Activated naive CD4-positive, alpha-beta T cell (primary cell): ENCODE data around the gene MICU1.
"Not testable (repeated sequence)": the region's sequence is repeated elsewhere in the genome, so short reads cannot be mapped to it uniquely, and the experiment has no call there.

Experiments
- DNase-seq, 4 experiments: peaks; one replicate each; lab custom pipeline; 2025; lab: John Stamatoyannopoulos, UW

MICU1 gene

DNA sequence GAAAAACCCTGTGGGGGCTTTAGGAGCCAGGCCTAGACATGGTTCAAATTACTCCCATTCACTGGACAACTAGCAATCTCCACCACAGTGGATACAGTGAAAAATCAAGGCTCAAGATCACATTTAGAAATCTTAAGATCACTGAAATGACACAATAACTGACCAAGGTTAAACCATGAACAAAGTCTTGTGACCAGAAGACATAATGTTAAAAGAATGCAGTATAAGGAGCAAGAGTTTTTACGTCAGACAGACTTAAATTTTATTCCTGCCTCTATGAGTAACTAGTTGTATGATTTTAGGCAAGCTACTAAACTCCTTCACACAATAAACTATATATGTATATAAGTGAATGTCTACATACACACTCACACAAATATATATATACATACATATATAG lies 68.5 kb downstream of the MICU1 start:
- no peak for DNase-seq

GRCh38 chr10:72552857-72553256 lies 73.0 kb downstream of the MICU1 start:
- no peak for DNase-seq

DNA sequence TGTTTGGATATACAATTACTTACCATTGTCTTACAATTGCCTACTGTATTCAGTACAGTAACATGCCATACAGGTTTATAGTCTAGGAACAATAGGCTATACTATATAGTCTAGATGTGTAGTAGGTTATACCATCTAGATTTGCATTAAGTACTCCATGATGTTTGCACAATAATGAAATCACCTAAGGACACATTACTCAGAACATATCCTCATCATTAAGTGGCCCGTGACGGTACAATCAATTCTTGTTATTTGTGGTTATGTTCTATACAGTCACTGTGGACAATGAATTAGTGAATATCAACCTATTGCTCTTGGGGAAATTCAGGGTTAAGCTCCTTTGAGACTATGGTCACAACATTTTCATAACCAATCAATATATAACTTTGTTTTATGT lies 75.6 kb downstream of the MICU1 start:
- DNase-seq: no peak

DNA sequence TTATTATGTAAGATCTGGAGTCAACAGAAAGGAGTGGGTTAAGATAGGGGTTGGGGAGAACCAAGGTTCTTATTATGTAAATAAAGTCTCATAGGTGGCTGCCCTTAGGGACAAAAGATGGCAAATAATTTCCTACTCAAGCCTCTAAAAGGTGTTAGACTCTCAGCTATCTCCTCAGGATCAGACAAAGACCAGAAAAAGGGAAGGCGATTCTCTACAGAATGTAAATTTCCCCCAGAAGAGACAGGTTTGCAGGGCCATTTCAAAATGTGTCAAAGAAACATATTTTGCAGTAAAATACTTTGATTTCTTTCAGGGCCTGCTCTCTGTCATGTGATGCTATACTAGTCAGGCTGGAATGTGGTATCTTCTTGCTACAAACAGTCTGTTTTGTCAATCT lies 80.3 kb downstream of the MICU1 start:
- DNase-seq: no peak

GRCh38 chr10:72543855-72544254 lies 82.0 kb downstream of the MICU1 start:
- DNase-seq: not testable (repeated sequence)

- DNase-seq: no peak
These were observed 83.5 kb downstream of the MICU1 start for GRCh38 chr10:72542396-72542815.

GRCh38 chr10:72541337-72541736 lies 84.5 kb downstream of the MICU1 start:
- DNase-seq: no peak

DNA sequence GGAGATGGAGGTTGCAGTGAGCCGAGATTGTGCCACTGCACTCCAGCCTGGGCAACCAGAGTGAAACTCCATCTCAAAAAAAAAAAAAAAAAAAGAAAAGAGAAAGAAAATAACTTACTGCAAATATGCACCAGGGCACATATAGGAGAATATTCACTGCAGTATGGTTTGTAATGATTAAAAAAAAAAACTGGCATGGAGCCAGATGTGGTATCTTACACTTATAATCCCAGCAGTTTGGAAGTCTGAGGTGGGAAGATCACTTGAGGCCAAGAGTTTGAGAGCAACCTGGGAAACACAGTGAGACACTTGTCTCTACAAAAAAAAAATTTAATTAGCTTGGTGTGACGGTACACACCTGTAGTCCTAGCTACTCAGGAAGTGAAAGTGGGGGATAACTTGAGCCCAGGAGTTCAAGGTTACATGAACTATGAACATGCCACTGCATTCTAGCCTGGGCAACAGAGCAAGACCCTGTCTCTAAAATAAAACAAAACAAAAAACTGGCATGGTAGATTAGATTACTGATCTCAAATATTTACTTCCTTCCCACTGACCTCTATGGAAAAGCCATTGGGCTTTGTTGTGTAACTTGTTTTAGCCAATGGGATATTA lies 85.6 kb downstream of the MICU1 start:
- DNase-seq: no peak

GRCh38 chr10:72539137-72539536 lies 86.7 kb downstream of the MICU1 start:
- no peak for DNase-seq

DNA sequence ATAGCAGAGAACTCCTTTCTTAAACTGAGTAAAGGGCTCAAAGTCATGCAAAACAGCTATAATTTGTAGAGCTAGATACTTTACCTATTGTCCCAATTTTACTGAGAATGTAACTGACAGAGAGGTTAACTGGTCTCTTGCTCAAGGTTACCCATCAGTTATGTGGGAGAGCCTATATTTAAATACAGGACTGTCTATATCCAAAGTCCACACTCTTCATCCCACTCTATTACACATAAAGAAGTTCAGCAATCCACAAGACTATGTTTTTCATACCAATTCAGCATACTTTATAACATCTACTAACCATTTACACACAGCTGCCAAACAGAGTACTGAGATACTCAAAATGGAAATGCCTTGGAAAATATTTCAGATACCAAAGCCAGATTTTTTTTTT lies 100.2 kb downstream of the MICU1 start:
- DNase-seq: no peak

GRCh38 chr10:72525277-72525676 lies 100.6 kb downstream of the MICU1 start:
- no peak for DNase-seq

- DNase-seq: no peak
These were observed 101.4 kb downstream of the MICU1 start for GRCh38 chr10:72524489-72524888.

DNA sequence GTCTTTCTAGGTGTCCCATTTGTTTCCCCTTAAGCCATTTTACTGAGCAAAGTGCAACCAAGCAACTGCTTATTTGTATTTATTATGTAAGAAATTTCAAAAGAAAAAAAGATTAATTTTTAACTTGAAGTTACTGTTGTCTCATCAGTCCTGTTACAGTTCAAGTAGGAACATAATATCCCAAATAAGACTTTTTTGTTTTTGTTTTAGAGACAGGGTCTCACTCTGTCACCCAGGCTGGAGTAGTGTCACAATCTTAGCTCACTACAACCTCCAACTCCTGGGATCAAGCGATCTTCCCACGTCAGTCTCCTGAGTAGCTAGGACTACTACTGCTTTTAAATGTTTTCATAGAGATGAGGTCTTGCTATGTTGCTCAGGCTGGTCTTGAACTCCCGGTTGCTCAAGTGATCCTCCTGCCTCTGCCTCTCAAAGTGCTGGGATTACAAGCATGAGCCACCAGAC lies 101.9 kb downstream of the MICU1 start:
- DNase-seq: no peak

DNA sequence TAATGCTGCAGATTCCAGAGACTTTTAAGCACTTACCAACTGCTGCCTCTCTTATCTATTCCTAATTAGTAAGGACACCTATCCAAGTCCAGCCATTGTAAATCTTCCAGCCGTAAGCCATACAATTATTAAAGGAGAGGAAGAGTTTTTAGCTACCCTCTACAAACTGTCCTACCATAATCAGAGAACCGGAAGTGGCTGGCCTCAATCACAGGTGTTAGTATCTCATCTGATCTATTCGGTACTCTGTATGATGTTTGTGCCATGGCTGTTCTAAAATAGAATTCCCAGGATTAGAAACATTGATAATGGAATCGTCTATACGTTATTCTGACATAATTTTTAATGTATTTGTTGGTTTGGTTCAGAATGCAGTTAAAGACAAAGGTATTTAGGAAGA lies 102.8 kb downstream of the MICU1 start:
- no peak for DNase-seq

DNA sequence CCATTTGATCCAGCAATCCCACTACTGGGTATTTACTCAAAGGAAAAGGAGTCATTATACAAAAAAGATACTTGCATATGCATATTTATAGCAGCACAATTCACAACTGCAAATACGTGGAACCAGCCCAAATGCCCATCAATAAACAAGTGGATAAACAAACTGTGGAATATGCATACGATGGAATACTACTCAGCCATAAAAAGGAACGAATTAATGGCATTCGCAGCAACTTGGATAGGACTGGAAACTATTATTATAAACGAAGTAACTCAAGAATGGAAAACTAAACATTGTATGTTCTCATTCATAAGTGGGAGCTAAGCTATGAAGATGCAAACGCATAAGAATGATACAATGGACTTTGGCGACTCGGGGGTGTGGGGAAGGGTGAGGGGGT lies 108.6 kb downstream of the MICU1 start:
- no peak for DNase-seq

DNA sequence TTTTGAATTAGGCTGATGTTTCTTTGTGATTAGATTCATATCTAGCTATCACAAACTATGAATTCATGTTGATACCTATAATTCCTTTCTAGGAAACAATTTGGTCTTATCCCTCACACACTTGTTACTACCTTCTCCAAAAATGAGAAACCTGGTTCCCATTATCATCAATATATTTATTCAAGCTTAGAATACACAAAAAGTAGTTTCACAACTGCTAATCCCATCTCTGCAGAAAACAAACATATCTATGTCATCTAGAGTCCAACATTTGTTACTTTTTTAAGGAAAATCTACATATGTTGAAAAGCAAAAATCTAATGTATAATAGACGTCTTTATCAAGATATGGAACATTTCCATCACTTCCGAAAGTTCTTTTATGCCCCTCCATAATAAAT lies 110.4 kb downstream of the MICU1 start:
- no peak for DNase-seq

GRCh38 chr10:72513910-72514309 lies 112.0 kb downstream of the MICU1 start:
- no peak for DNase-seq

DNA sequence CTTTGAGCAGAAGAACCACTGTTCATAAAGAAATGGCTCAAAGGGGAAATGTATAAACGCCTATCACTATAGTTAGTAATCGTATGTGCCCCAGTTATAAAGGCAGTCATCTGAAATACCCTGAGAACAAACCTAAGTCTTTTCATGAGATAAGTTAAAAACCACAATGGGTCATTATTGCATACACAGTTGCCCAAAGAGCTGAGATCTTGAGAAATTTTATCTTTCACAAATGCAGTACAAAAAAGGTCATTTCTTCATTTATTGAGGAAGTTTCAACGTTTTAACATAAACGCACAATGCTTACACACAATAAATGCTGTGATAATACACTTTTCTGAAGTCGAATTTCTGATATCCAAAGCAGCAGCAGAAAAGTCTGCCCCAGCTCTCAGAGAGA lies 114.4 kb downstream of the MICU1 start:
- no peak for DNase-seq

DNA sequence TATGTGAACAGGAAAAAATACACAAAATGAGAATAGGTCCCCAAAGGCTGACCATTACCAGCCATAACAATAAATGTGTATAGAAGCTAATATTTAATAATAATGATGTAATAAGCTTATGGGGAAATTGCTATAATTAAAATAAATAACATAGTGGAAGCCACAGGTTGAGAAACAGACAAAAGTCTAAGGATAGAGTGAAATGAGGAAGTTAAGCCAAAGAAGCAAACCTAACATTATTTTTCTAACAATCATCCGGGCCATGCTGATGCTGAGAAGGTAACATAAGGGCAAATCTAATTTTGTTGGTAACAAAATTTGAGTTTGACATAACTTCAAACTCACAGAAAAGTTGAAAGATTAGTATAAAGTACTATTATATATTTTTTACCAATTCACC lies 115.9 kb downstream of the MICU1 start:
- DNase-seq: no peak

DNA sequence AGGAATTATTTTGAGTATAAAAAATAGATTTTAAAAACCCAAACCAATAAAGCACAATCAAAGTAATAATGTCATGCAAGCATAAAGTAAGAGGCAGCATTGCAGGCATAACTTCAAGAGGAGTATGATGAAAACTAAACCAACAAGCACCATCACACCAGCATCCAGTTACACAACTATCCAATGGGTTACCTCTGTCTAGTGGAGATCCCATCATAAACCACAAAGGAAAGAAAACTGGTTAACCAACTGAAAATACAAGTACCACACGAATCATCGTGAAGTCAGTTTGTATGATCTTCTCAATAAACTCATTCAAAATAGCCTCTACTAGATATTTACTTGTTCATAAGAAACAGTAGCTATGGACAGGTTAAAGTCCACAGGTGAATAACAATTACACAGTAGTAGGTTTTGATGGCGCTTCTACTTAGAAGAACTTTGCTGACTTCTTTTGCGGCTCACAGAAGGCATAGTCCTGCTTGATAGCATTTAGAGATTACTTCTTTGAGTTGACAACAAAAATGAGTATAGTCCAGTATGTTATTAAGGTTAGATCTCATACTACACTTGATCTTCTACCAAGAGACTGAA lies 116.6 kb downstream of the MICU1 start:
- no peak for DNase-seq

GRCh38 chr10:72508033-72508432 lies 117.8 kb downstream of the MICU1 start:
- no peak for DNase-seq

DNA sequence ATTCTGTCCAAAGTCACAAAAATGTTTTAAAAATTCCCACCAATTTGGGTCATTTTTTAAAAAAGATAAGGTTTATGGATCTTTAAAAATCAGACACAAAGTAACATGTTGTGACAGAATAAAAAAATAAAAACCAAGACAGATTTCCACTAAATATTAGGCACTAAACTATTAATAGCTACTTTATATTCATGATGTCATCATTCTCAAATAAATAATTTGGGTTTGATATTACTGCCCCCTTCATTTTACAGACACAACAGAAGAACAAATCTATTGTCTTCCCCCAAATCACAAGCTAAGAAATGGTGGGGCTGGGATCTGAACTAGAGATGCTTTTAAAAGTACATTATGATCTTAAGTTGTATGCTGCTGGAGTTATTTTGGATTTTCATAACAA lies 119.4 kb downstream of the MICU1 start:
- DNase-seq: no peak

GRCh38 chr10:72505435-72505834 lies 120.4 kb downstream of the MICU1 start:
- no peak for DNase-seq
